ENCODE measurements around the gene TMEM267. TPM values are rescaled to one million over a fixed set of nuclear protein-coding genes. Genes with fewer than 3 reads are reported as not detected.

Gene TMEM267
- 10 to 100 TPM in 1 of 4 donors, 1 to 10 TPM in 2, under 1 TPM in 1; 0.60 to 11.5 (median 7.3) TPM for total RNA-seq

- peaks cover 0 to 26% (median 15%) of the 10 kb centered on the region in 4 donors for H3K4me1 ChIP-seq
- peak; percentile 92 for DNase-seq
- in situ Hi-C loops (cut with MboI; ENCODE audit: low pct_ligation_motif_present in 1 of 4, low pct_unique_long_range_greater_than_20kb in 1 of 4, low sequenced_read_pairs in 3 of 4), result loop anchor here (25.0 kb wide), 2 partner anchors 171 to 421 kb away; partner anchors contain the start of gene HMGCS1 (in 4 of the 4)
- H3K27ac ChIP-seq, result peak within 1 kb of the TSS; percentile 95 to 98 (median 96)
- no peaks in the 10 kb centered on the region for H3K9me3 ChIP-seq
- 0% methylated on average over 50 of the region's 62 CpGs; no CpG with 5 or more reads in 1 of the 2 donors for WGBS, 2 donors (ENCODE audit: low coverage in 1 of 2)
- intact Hi-C loops (cut with DNase I; ENCODE audit: low total_unique reads), result no loop called here
- H3K27me3 ChIP-seq, result no peaks in the 10 kb centered on the region
- H3K4me3 ChIP-seq, result peak within 1 kb of the TSS; percentile 69 to 98 (median 84)
- H3K36me3 ChIP-seq, result no peaks in the 10 kb centered on the region
- TF ChIP-seq POLR2A (IDR thresholded peaks at IDR 0.05) (peak; percentile 95), CTCF (IDR thresholded peaks at IDR 0.05) (no peak), POLR2AphosphoS5 (IDR thresholded peaks at IDR 0.05) (peak; percentile 85 to 94 (median 91)), EP300 (IDR thresholded peaks at IDR 0.05; ENCODE audit: low read depth) (no peak)
Observed at GRCh38 chr5:43483298-43484105, at the start of gene TMEM267. TMEM267 (minus strand) TSS chr5:43483865; CDS start chr5:43453969, 29,896 bp downstream.

- Histone ChIP-seq H3K4me3 (no peak overlapping the region), H3K4me1 (no peaks in the 10 kb centered on the region), H3K27ac (no peak overlapping the region), H3K36me3 (peaks cover 0 to 70% (median 37%) of the 10 kb centered on the region in 4 donors), H3K27me3 (no peaks in the 10 kb centered on the region), H3K9me3 (no peaks in the 10 kb centered on the region)
- in situ Hi-C loops (cut with MboI; ENCODE audit: low pct_ligation_motif_present in 1 of 4, low pct_unique_long_range_greater_than_20kb in 1 of 4, low sequenced_read_pairs in 3 of 4) (no loop called here), intact Hi-C loops (cut with DNase I; ENCODE audit: low total_unique reads) (no loop called here)
- WGBS, 2 donors (ENCODE audit: low coverage in 1 of 2), result 80 to 86% methylated on average over 1 to 2 of the region's 2 CpGs
- TF ChIP-seq EP300 (IDR thresholded peaks at IDR 0.05; ENCODE audit: low read depth) (no peak), POLR2AphosphoS5 (IDR thresholded peaks at IDR 0.05) (no peak), POLR2A (IDR thresholded peaks at IDR 0.05) (no peak), CTCF (IDR thresholded peaks at IDR 0.05) (no peak)
- DNase-seq, result no peak
Observed at GRCh38 chr5:43530648-43531047, 47.0 kb upstream of the TMEM267 start.

- TF ChIP-seq POLR2AphosphoS5 (IDR thresholded peaks at IDR 0.05) (no peak), CTCF (IDR thresholded peaks at IDR 0.05) (no peak), POLR2A (IDR thresholded peaks at IDR 0.05) (no peak), EP300 (IDR thresholded peaks at IDR 0.05; ENCODE audit: low read depth) (no peak)
- peaks cover 0 to 23% (median 8%) of the 10 kb centered on the region in 4 donors for H3K36me3 ChIP-seq
- 29 to 57% methylated on average over 1 to 2 of the region's 2 CpGs for WGBS, 2 donors (ENCODE audit: low coverage in 1 of 2)
- H3K27me3 ChIP-seq, result no peaks in the 10 kb centered on the region
- no peaks in the 10 kb centered on the region for H3K4me1 ChIP-seq
- no peak overlapping the region for H3K27ac ChIP-seq
- in situ Hi-C loops (cut with MboI; ENCODE audit: low pct_ligation_motif_present in 1 of 4, low pct_unique_long_range_greater_than_20kb in 1 of 4, low sequenced_read_pairs in 3 of 4), result no loop called here
- H3K9me3 ChIP-seq, result no peaks in the 10 kb centered on the region
- no peak for DNase-seq
- intact Hi-C loops (cut with DNase I; ENCODE audit: low total_unique reads), result no loop called here
- no peak overlapping the region for H3K4me3 ChIP-seq
Observed at GRCh38 chr5:43523662-43524072, 40.0 kb upstream of the TMEM267 start.

GRCh38 chr5:43520615-43521014 is 37.0 kb upstream of the TMEM267 start:
- H3K4me1 ChIP-seq, result peaks cover 0 to 4% (median 2%) of the 10 kb centered on the region in 4 donors
- H3K27me3 ChIP-seq, result no peaks in the 10 kb centered on the region
- DNase-seq, result no peak
- in situ Hi-C loops (cut with MboI; ENCODE audit: low pct_ligation_motif_present in 1 of 4, low pct_unique_long_range_greater_than_20kb in 1 of 4, low sequenced_read_pairs in 3 of 4), result no loop called here
- TF ChIP-seq CTCF (IDR thresholded peaks at IDR 0.05), result no peak
- TF ChIP-seq POLR2AphosphoS5 (IDR thresholded peaks at IDR 0.05), result no peak
- TF ChIP-seq EP300 (IDR thresholded peaks at IDR 0.05; ENCODE audit: low read depth), result no peak
- TF ChIP-seq POLR2A (IDR thresholded peaks at IDR 0.05), result no peak
- no peak overlapping the region for H3K4me3 ChIP-seq
- no peak overlapping the region for H3K27ac ChIP-seq
- intact Hi-C loops (cut with DNase I; ENCODE audit: low total_unique reads), result no loop called here
- WGBS, 2 donors (ENCODE audit: low coverage in 1 of 2), result 83 to 84% methylated on average over 1 of the region's 1 CpG
- H3K36me3 ChIP-seq, result peaks cover 0 to 8% (median 3%) of the 10 kb centered on the region in 4 donors
- no peaks in the 10 kb centered on the region for H3K9me3 ChIP-seq

Measured in transverse colon (tissue), 4 donors.